Measurements from ENCODE around the gene MADD. TPM values are rescaled to one million over a fixed set of nuclear protein-coding genes. Genes with fewer than 3 reads are reported as not detected.

The MADD gene
- total and polyA plus RNA-seq, 2 experiments from 2014 or later, result 13.4 to 43.8 TPM

DNA sequence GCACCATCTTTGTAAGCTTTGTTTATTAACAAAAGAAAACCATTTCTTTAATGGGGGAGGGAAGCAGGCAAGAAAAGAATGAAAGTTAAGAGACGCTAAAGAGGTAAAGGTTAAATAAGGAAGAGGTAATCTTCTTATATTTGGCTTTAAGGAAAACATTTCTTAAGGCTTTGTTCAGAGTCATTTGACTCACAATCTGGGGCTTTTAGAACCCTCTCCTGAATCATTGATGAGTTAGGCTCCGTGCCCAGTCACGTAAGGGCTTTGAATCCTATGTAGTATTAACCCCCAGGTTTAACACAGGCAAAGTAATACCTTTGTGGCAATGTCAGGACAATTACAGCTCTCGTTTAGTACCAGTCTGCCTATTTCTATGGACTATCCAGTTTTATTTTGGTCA lies 26.1 kb downstream of the MADD start:
- Mint-ChIP-seq H3K36me3 (ENCODE audit: low read depth) (peaks cover 75% of the 10 kb centered on the region), H3K9me3 (no peaks in the 10 kb centered on the region), H3K27me3 (ENCODE audit: insufficient read depth, low read depth, poor library complexity) (peaks cover 2% of the 10 kb centered on the region), H3K4me3 (no peak overlapping the region), H3K27ac (no peak overlapping the region), H3K4me1 (no peaks in the 10 kb centered on the region)
- Histone ChIP-seq H3K27me3 (ENCODE audit: insufficient read depth) (no peaks in the 10 kb centered on the region), H3K4me3 (no peak overlapping the region), H3K9me2 (ENCODE audit: insufficient read depth) (no peaks in the 10 kb centered on the region), H3K36me3 (ENCODE audit: insufficient read depth) (peaks cover 26% of the 10 kb centered on the region), H3K27ac (ENCODE audit: low read depth) (no peak overlapping the region), H3K79me2 (replicated peaks; ENCODE audit: insufficient read depth) (no peaks in the 10 kb centered on the region), H3K4me2 (no peak overlapping the region), H4K20me1 (replicated peaks; ENCODE audit: insufficient read depth) (no peaks in the 10 kb centered on the region; the same call in 1 of the 2 replicates), H3F3A (replicated peaks; ENCODE audit: low read depth) (no peaks in the 10 kb centered on the region), H3K4me1 (ENCODE audit: insufficient read depth) (no peaks in the 10 kb centered on the region), H2AFZ (no peak overlapping the region)
- DNase-seq (ENCODE audit: low spot score) (no peak), ATAC-seq (no peak)
- no peak for TF ChIP-seq POLR2AphosphoS5 (IDR thresholded peaks at IDR 0.05; ENCODE audit: low read depth)

DNA sequence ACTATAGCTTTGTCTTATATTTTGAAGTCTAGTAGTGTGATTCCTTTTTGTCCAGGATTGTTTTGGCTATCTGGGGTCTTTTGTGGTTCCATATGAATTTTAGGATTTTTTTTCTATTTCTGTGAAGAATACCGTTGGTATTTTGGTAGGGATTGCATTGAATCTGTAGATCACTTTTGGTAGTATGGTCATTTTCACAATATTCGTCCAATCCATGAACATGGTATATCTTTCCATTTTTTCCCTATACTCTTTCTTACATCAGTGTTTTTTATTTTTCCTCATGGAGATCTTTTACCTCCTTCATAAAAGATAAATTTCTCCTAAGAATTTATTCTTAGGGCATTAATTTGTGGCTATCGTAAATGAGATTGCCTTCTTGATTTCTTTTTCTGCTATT lies 29.1 kb downstream of the MADD start:
- no peak for DNase-seq (ENCODE audit: low spot score)
- Mint-ChIP-seq H3K4me3 (no peak overlapping the region), H3K4me1 (no peaks in the 10 kb centered on the region), H3K27ac (no peak overlapping the region), H3K36me3 (ENCODE audit: low read depth) (peaks cover 86% of the 10 kb centered on the region), H3K27me3 (ENCODE audit: insufficient read depth, low read depth, poor library complexity) (no peaks in the 10 kb centered on the region), H3K9me3 (peaks cover 10% of the 10 kb centered on the region; the same call in 2 of the 3 replicates)
- Histone ChIP-seq H3K27ac (ENCODE audit: low read depth) (no peak overlapping the region), H3K9me2 (ENCODE audit: insufficient read depth) (no peaks in the 10 kb centered on the region), H3K4me1 (ENCODE audit: insufficient read depth) (no peaks in the 10 kb centered on the region), H4K20me1 (replicated peaks; ENCODE audit: insufficient read depth) (no peaks in the 10 kb centered on the region), H2AFZ (no peak overlapping the region), H3K4me2 (no peak overlapping the region), H3K36me3 (ENCODE audit: insufficient read depth) (peaks cover 32% of the 10 kb centered on the region), H3F3A (replicated peaks; ENCODE audit: low read depth) (no peaks in the 10 kb centered on the region), H3K79me2 (replicated peaks; ENCODE audit: insufficient read depth) (no peaks in the 10 kb centered on the region; the same call in none of the 2 replicates), H3K4me3 (no peak overlapping the region), H3K27me3 (ENCODE audit: insufficient read depth) (no peaks in the 10 kb centered on the region)
- ATAC-seq, result no peak
- no peak for TF ChIP-seq REST (IDR thresholded peaks at IDR 0.05; ENCODE audit: unreplicated experiment)
- no peak for TF ChIP-seq EZH2 (IDR thresholded peaks at IDR 0.05; ENCODE audit: low read depth, unreplicated experiment)
- TF ChIP-seq CTCF (conservative IDR thresholded peaks at IDR 0.05; ENCODE audit: low read depth in 2 of 2), result no peak
- TF ChIP-seq NANOG (IDR thresholded peaks at IDR 0.05; ENCODE audit: borderline replicate concordance), result no peak
- no peak for TF ChIP-seq ZNF114 (CRISPR knock-in tag; IDR thresholded peaks at IDR 0.05)
- TF ChIP-seq, protein P1, sequence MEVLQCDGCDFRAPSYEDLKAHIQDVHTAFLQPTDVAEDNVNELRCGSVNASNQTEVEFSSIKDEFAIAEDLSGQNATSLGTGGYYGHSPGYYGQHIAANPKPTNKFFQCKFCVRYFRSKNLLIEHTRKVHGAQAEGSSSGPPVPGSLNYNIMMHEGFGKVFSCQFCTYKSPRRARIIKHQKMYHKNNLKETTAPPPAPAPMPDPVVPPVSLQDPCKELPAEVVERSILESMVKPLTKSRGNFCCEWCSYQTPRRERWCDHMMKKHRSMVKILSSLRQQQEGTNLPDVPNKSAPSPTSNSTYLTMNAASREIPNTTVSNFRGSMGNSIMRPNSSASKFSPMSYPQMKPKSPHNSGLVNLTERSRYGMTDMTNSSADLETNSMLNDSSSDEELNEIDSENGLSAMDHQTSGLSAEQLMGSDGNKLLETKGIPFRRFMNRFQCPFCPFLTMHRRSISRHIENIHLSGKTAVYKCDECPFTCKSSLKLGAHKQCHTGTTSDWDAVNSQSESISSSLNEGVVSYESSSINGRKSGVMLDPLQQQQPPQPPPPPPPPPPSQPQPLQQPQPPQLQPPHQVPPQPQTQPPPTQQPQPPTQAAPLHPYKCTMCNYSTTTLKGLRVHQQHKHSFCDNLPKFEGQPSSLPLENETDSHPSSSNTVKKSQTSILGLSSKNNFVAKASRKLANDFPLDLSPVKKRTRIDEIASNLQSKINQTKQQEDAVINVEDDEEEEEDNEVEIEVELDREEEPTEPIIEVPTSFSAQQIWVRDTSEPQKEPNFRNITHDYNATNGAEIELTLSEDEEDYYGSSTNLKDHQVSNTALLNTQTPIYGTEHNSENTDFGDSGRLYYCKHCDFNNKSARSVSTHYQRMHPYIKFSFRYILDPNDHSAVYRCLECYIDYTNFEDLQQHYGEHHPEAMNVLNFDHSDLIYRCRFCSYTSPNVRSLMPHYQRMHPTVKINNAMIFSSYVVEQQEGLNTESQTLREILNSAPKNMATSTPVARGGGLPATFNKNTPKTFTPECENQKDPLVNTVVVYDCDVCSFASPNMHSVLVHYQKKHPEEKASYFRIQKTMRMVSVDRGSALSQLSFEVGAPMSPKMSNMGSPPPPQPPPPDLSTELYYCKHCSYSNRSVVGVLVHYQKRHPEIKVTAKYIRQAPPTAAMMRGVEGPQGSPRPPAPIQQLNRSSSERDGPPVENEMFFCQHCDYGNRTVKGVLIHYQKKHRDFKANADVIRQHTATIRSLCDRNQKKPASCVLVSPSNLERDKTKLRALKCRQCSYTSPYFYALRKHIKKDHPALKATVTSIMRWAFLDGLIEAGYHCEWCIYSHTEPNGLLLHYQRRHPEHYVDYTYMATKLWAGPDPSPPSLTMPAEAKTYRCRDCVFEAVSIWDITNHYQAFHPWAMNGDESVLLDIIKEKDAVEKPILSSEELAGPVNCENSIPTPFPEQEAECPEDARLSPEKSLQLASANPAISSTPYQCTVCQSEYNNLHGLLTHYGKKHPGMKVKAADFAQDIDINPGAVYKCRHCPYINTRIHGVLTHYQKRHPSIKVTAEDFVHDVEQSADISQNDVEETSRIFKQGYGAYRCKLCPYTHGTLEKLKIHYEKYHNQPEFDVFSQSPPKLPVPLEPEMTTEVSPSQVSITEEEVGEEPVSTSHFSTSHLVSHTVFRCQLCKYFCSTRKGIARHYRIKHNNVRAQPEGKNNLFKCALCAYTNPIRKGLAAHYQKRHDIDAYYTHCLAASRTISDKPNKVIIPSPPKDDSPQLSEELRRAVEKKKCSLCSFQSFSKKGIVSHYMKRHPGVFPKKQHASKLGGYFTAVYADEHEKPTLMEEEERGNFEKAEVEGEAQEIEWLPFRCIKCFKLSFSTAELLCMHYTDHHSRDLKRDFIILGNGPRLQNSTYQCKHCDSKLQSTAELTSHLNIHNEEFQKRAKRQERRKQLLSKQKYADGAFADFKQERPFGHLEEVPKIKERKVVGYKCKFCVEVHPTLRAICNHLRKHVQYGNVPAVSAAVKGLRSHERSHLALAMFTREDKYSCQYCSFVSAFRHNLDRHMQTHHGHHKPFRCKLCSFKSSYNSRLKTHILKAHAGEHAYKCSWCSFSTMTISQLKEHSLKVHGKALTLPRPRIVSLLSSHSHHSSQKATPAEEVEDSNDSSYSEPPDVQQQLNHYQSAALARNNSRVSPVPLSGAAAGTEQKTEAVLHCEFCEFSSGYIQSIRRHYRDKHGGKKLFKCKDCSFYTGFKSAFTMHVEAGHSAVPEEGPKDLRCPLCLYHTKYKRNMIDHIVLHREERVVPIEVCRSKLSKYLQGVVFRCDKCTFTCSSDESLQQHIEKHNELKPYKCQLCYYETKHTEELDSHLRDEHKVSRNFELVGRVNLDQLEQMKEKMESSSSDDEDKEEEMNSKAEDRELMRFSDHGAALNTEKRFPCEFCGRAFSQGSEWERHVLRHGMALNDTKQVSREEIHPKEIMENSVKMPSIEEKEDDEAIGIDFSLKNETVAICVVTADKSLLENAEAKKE (CRISPR knock-in tag; IDR thresholded peaks at IDR 0.05), result no peak
- TF ChIP-seq EZH2phosphoT487 (IDR thresholded peaks at IDR 0.05; ENCODE audit: unreplicated experiment), result no peak
- TF ChIP-seq STAT1 (IDR thresholded peaks at IDR 0.05; ENCODE audit: unreplicated experiment), result no peak
- TF ChIP-seq ETS1 (IDR thresholded peaks at IDR 0.05), result no peak

All from GM23338 (cell line).